Astrocyte (in vitro differentiated cells and primary cell): ENCODE results near the gene DNAH17. TPM values are rescaled to one million over a fixed set of nuclear protein-coding genes. Genes with fewer than 3 reads are reported as not detected.

ENCODE experiments used
- DNase-seq: peaks from one replicate; pipeline ENCODE4 v3.0.0-alpha.2; 2010; ENCODE audit warnings: low read depth
- FAIRE-seq: peaks from 2 replicates; lab custom pipeline; 2011; peaks lifted over from hg19 to GRCh38; lab: Jason Lieb, UNC
- H2AFZ ChIP-seq: 2 replicates; pipeline ENCODE4 v1.6.0; 2012; ENCODE audit warnings: low read depth, low read length, inconsistent platforms
- H3K27ac ChIP-seq: 2 replicates; pipeline ENCODE4 v1.5.1; 2011; ENCODE audit warnings: low read depth, low read length, inconsistent platforms
- H3K27me3 ChIP-seq: 2 replicates; pipeline ENCODE4 v1.6.0; 2011; ENCODE audit warnings: low read length, inconsistent platforms; ENCODE audit not compliant: insufficient read depth
- H3K36me3 ChIP-seq: 2 replicates; pipeline ENCODE4 v1.5.1; 2011; ENCODE audit warnings: low read length, inconsistent platforms; ENCODE audit not compliant: insufficient read depth
- H3K4me1 ChIP-seq: 2 replicates; pipeline ENCODE4 v1.5.1; 2011; ENCODE audit warnings: low read length, inconsistent platforms; ENCODE audit not compliant: insufficient read depth
- H3K4me2 ChIP-seq: 2 replicates; pipeline ENCODE4 v1.6.0; 2012; ENCODE audit warnings: low read length, inconsistent platforms
- H3K4me3 ChIP-seq: 2 replicates; pipeline ENCODE4 v1.5.1; 2011; ENCODE audit warnings: low read depth, mild to moderate bottlenecking, low read length, inconsistent platforms; ENCODE audit not compliant: insufficient read depth
- H3K79me2 ChIP-seq: 2 replicates; pipeline ENCODE4 v1.6.0; 2012; ENCODE audit warnings: mild to moderate bottlenecking, low read length, inconsistent platforms; ENCODE audit not compliant: insufficient read depth
- H3K9ac ChIP-seq: 2 replicates; pipeline ENCODE4 v1.6.0; 2012; ENCODE audit warnings: mild to moderate bottlenecking, low read length, inconsistent platforms
- H3K9me3 ChIP-seq: 2 replicates; pipeline ENCODE4 v1.5.1; 2012; ENCODE audit warnings: low read depth, mild to moderate bottlenecking, low read length, inconsistent platforms; ENCODE audit not compliant: insufficient read depth
- H4K20me1 ChIP-seq: 2 replicates; pipeline ENCODE4 v1.6.0; 2012; ENCODE audit warnings: low read length, inconsistent platforms; ENCODE audit not compliant: insufficient read depth
- H3K27ac Mint-ChIP-seq: one replicate; pipeline ENCODE4 v1.8.0; 2021; ENCODE audit warnings: mild to moderate bottlenecking, mixed read lengths; ENCODE audit not compliant: unreplicated experiment
- H3K27me3 Mint-ChIP-seq: one replicate; pipeline ENCODE4 v1.8.0; 2021; ENCODE audit warnings: low read depth, mixed read lengths; ENCODE audit not compliant: unreplicated experiment
- H3K36me3 Mint-ChIP-seq: one replicate; pipeline ENCODE4 v1.8.0; 2021; ENCODE audit warnings: low read depth, mixed read lengths; ENCODE audit not compliant: unreplicated experiment
- H3K4me1 Mint-ChIP-seq: one replicate; pipeline ENCODE4 v1.8.0; 2021; ENCODE audit warnings: low read depth, mixed read lengths; ENCODE audit not compliant: unreplicated experiment
- H3K4me3 Mint-ChIP-seq: one replicate; pipeline ENCODE4 v1.8.0; 2021; ENCODE audit warnings: mild to moderate bottlenecking, moderate library complexity, mixed read lengths; ENCODE audit not compliant: unreplicated experiment
- H3K9me3 Mint-ChIP-seq: one replicate; pipeline ENCODE4 v1.8.0; 2021; ENCODE audit warnings: mild to moderate bottlenecking, mixed read lengths; ENCODE audit not compliant: unreplicated experiment
- CTCF ChIP-seq: IDR thresholded peaks from 2 replicates; pipeline ENCODE4 v1.5.1; 2011; ENCODE audit warnings: low read depth, mild to moderate bottlenecking, inconsistent platforms, low read length, moderate library complexity; ENCODE audit not compliant: insufficient read depth
- EZH2 ChIP-seq: IDR thresholded peaks from 2 replicates; pipeline ENCODE4 v1.6.1; 2012; ENCODE audit warnings: mild to moderate bottlenecking, low read length, inconsistent platforms; ENCODE audit not compliant: insufficient read depth
- total RNA-seq: library from RNA; stranded (reverse); gene quantifications from 2 replicates; pipeline ENCODE4 v1.2.1, GENCODE V29; 2021

DNAH17 gene
- total RNA-seq, 1 donor from 2014 or later = 0.14 TPM

GRCh38 chr17:78617511-78618061, 40.4 kb upstream of the DNAH17 start:
- no peaks in the 10 kb centered on the region for H3K79me2 ChIP-seq
- Mint-ChIP-seq H3K4me1 (no peaks in the 10 kb centered on the region), H3K4me3 (no peak overlapping the region), H3K27ac (no peak overlapping the region), H3K36me3 (no peaks in the 10 kb centered on the region), H3K9me3 (peaks cover 4% of the 10 kb centered on the region), H3K27me3 (peaks cover 15% of the 10 kb centered on the region)
- no peak overlapping the region for H3K27ac ChIP-seq
- no peaks in the 10 kb centered on the region for H3K36me3 ChIP-seq
- H3K9me3 ChIP-seq = no peaks in the 10 kb centered on the region
- TF ChIP-seq EZH2 (no peak), CTCF (no peak)
- no peak overlapping the region for H3K4me2 ChIP-seq
- H3K4me1 ChIP-seq = no peaks in the 10 kb centered on the region
- peaks cover 4% of the 10 kb centered on the region for H3K27me3 ChIP-seq
- H3K9ac ChIP-seq = no peak overlapping the region
- no peak overlapping the region for H3K4me3 ChIP-seq
- FAIRE-seq (no peak), DNase-seq (no peak)
- no peaks in the 10 kb centered on the region for H4K20me1 ChIP-seq
- H2AFZ ChIP-seq = no peak overlapping the region

- Histone ChIP-seq H3K4me3 (no peak overlapping the region), H3K4me1 (no peaks in the 10 kb centered on the region), H3K27me3 (peaks cover 4% of the 10 kb centered on the region), H3K4me2 (no peak overlapping the region), H3K79me2 (no peaks in the 10 kb centered on the region), H2AFZ (no peak overlapping the region), H3K36me3 (no peaks in the 10 kb centered on the region), H3K9me3 (no peaks in the 10 kb centered on the region), H3K27ac (no peak overlapping the region), H3K9ac (no peak overlapping the region), H4K20me1 (no peaks in the 10 kb centered on the region)
- no peak for TF ChIP-seq CTCF
- H3K9me3 Mint-ChIP-seq = peaks cover 4% of the 10 kb centered on the region
- H3K27me3 Mint-ChIP-seq = peaks cover 13% of the 10 kb centered on the region
- H3K4me1 Mint-ChIP-seq = peaks cover under 1% of the 10 kb centered on the region
- H3K36me3 Mint-ChIP-seq = no peaks in the 10 kb centered on the region
- DNase-seq (no peak), FAIRE-seq (no peak)
- no peak overlapping the region for H3K27ac Mint-ChIP-seq
- H3K4me3 Mint-ChIP-seq = no peak overlapping the region
Measured at GRCh38 chr17:78616946-78617345, 39.8 kb upstream of the DNAH17 start.

- Mint-ChIP-seq H3K4me1 (peaks cover 5% of the 10 kb centered on the region), H3K9me3 (peaks cover 4% of the 10 kb centered on the region), H3K27ac (no peak overlapping the region), H3K27me3 (peaks cover 16% of the 10 kb centered on the region), H3K36me3 (no peaks in the 10 kb centered on the region), H3K4me3 (no peak overlapping the region)
- no peak for DNase-seq
- Histone ChIP-seq H3K4me3 (no peak overlapping the region), H3K79me2 (no peaks in the 10 kb centered on the region), H3K27ac (no peak overlapping the region), H3K4me1 (no peaks in the 10 kb centered on the region), H4K20me1 (no peaks in the 10 kb centered on the region), H3K9ac (no peak overlapping the region), H3K27me3 (peaks cover 8% of the 10 kb centered on the region), H3K9me3 (no peaks in the 10 kb centered on the region), H3K36me3 (no peaks in the 10 kb centered on the region), H2AFZ (no peak overlapping the region), H3K4me2 (no peak overlapping the region)
- FAIRE-seq = no peak
- TF ChIP-seq CTCF = no peak
- TF ChIP-seq EZH2 = no peak
Measured at GRCh38 chr17:78615631-78616030, 38.4 kb upstream of the DNAH17 start.
